ENCODE results near the gene NKX1-1. TPM values are rescaled to one million over a fixed set of nuclear protein-coding genes. Genes with fewer than 3 reads are reported as not detected.
A peak's percentile ranks its signal among the peaks of the same experiment; 100 is the strongest.

The NKX1-1 gene
- total and polyA plus RNA-seq, 9 of the 15 experiments (the other 6 are each of a cell fraction or from before 2014, with no cell fraction given) = not detected

DNA sequence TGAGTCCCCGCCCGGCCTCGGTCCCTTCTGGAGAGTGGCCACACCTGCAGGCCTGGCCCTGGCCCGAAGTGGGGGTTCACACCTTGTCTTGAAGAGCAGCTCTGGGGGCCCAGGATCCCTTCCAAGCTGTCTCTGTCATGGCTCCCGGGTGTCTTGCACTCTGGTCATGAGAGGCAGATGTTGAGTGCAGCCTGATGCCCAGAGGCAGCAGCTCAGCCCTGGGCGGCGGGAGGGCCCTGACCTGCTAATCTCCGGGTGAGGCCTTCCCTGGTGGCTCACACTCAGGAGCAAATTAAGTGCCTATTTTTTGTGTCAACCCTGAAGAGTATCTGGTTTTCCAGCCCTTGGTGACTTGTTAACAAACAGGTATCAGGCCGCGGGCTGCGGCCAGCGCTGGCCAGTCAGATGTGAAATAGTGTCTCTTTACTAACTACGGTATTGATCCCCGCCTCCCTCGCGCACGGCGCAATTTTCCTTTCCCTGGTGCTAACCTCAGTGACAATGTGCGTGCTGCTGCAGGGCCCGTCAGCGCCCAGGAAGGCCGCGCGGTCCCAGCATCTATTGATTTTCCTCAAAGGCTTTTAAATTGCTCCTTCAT, 24.2 kb downstream of the NKX1-1 start:
- 82% methylated on average over 16 of the region's 24 CpGs for WGBS (ENCODE audit: insufficient coverage, low coverage, missing lambda C conversion rate)
- Histone ChIP-seq H3K9ac (ENCODE audit: insufficient read depth in 1 of 2, low read depth in 2 of 2, low read length in 2 of 2) (0 out of 4 replicates have a peak overlapping the region, but pooled peaks of 1 of the 2 experiments have one; percentile 9), H3K79me2 (ENCODE audit: control insufficient read depth, insufficient read depth, low read length) (no peaks in the 10 kb centered on the region), H3K4me1 (replicated peaks in 1 of 2; ENCODE audit: control insufficient read depth in 2 of 2, insufficient read depth in 2 of 2, low read length in 2 of 2) (peaks cover 0 to 6% of the 10 kb centered on the region in 2 experiments; a peak in 2 of 5 replicates), H3K36me3 (ENCODE audit: control insufficient read depth, insufficient read depth, low read length) (0 out of 3 replicates have a peak, but pooled peaks cover 3% of the 10 kb centered on the region), H3K27me3 (ENCODE audit: control insufficient read depth in 2 of 2, insufficient read depth in 2 of 2, low read length in 2 of 2) (no peaks in the 10 kb centered on the region), H3K27ac (ENCODE audit: extremely low read depth, low read depth, low read length) (no peak overlapping the region), H4K20me1 (replicated peaks; ENCODE audit: control insufficient read depth, insufficient read depth, low read length) (no peaks in the 10 kb centered on the region), H3K4me2 (ENCODE audit: insufficient read depth, low read length) (no peak overlapping the region), H3K9me1 (ENCODE audit: control insufficient read depth, insufficient read depth, low read length) (no peaks in the 10 kb centered on the region), H3K9me3 (replicated peaks; ENCODE audit: control insufficient read depth, insufficient read depth, low read depth, low read length) (no peaks in the 10 kb centered on the region), H3K4me3 (no peak overlapping the region), H2AFZ (ENCODE audit: low read depth, low read length) (no peak overlapping the region)
- BruUV-seq (replicated peaks) = no TSS peak
- POLR2A ChIA-PET = no interaction called here
- TF ChIP-seq ZKSCAN1 (IDR thresholded peaks at IDR 0.05; ENCODE audit: low read depth, low read length) (no peak), ZNF316 (IDR thresholded peaks at IDR 0.05) (no peak), HDAC1 (IDR thresholded peaks at IDR 0.05) (no peak)
- ATAC-seq (no peak), DNase-seq (ENCODE audit: extremely low read depth in 1 of 4, low spot score in 3 of 4) (no peak), FAIRE-seq (no peak)
- in situ Hi-C loops (cut with MboI) (no loop called here), intact Hi-C loops (cut with micrococcal nuclease) (no loop called here)
- CTCF ChIA-PET (ENCODE audit: low intra/inter-chr PET ratio) = no interaction called here

GRCh38 chr4:1381181-1381621, 25.0 kb downstream of the NKX1-1 start:
- Histone ChIP-seq H3K9me3 (replicated peaks; ENCODE audit: control insufficient read depth, insufficient read depth, low read depth, low read length) (no peaks in the 10 kb centered on the region), H2AFZ (ENCODE audit: low read depth, low read length) (no peak overlapping the region), H3K36me3 (ENCODE audit: control insufficient read depth, insufficient read depth, low read length) (0 out of 3 replicates have a peak, but pooled peaks cover 3% of the 10 kb centered on the region), H3K27ac (ENCODE audit: extremely low read depth, low read depth, low read length) (no peak overlapping the region), H3K9ac (ENCODE audit: insufficient read depth in 1 of 2, low read depth in 2 of 2, low read length in 2 of 2) (no peak overlapping the region), H3K79me2 (ENCODE audit: control insufficient read depth, insufficient read depth, low read length) (no peaks in the 10 kb centered on the region), H3K4me1 (replicated peaks in 1 of 2; ENCODE audit: control insufficient read depth in 2 of 2, insufficient read depth in 2 of 2, low read length in 2 of 2) (peaks cover 0 to 11% of the 10 kb centered on the region in 2 experiments; a peak in 2 of 5 replicates), H3K4me3 (no peak overlapping the region), H4K20me1 (replicated peaks; ENCODE audit: control insufficient read depth, insufficient read depth, low read length) (no peaks in the 10 kb centered on the region), H3K27me3 (ENCODE audit: control insufficient read depth in 2 of 2, insufficient read depth in 2 of 2, low read length in 2 of 2) (no peaks in the 10 kb centered on the region), H3K4me2 (ENCODE audit: insufficient read depth, low read length) (no peak overlapping the region), H3K9me1 (ENCODE audit: control insufficient read depth, insufficient read depth, low read length) (no peaks in the 10 kb centered on the region)
- POLR2A ChIA-PET = no interaction called here
- no peak for ATAC-seq
- no peak for FAIRE-seq
- no peak for DNase-seq (ENCODE audit: extremely low read depth in 1 of 4, low spot score in 3 of 4)
- in situ Hi-C loops (cut with MboI) = no loop called here
- BruUV-seq (replicated peaks) = no TSS peak
- CTCF ChIA-PET (ENCODE audit: low intra/inter-chr PET ratio) = no interaction called here
- 72% methylated on average over 12 of the region's 12 CpGs for WGBS (ENCODE audit: insufficient coverage, low coverage, missing lambda C conversion rate)
- intact Hi-C loops (cut with micrococcal nuclease) = no loop called here
- TF ChIP-seq PKNOX1 (IDR thresholded peaks at IDR 0.05) = no peak
- no peak for TF ChIP-seq EP300 (IDR thresholded peaks at IDR 0.05; ENCODE audit: low read length)
- no peak for TF ChIP-seq NR2C1 (IDR thresholded peaks at IDR 0.05)
- no peak for TF ChIP-seq NR2C1 (tag; IDR thresholded peaks at IDR 0.05)
- no peak for TF ChIP-seq C11orf30 (IDR thresholded peaks at IDR 0.05; ENCODE audit: low read depth)
- no peak for TF ChIP-seq MAZ (CRISPR knock-in tag; conservative IDR thresholded peaks at IDR 0.05 in 1 of 2, IDR thresholded peaks at IDR 0.05 in 1 of 2)
- no peak for TF ChIP-seq L3MBTL2 (IDR thresholded peaks at IDR 0.05)
- TF ChIP-seq TAF9B (IDR thresholded peaks at IDR 0.05; ENCODE audit: partially characterized antibody) = no peak
- TF ChIP-seq SUPT5H (IDR thresholded peaks at IDR 0.05) = no peak

All from K562 (cell line).